22Rv1 (cell line): ENCODE data around the gene FARP1.

Experiments
- ZFX ChIP-seq: fragments of 450-650 bp; IDR thresholded peaks from 2 replicates; pipeline ENCODE4 v1.6.1; 2017; ENCODE audit warnings: antibody characterized with exemption, borderline replicate concordance
- TF ChIP-seq, protein P1 (sequence below): fragments of 450-650 bp; IDR thresholded peaks from 2 replicates; pipeline ENCODE4 v1.5.1; 2017; ENCODE audit warnings: mild to moderate bottlenecking

DNA sequence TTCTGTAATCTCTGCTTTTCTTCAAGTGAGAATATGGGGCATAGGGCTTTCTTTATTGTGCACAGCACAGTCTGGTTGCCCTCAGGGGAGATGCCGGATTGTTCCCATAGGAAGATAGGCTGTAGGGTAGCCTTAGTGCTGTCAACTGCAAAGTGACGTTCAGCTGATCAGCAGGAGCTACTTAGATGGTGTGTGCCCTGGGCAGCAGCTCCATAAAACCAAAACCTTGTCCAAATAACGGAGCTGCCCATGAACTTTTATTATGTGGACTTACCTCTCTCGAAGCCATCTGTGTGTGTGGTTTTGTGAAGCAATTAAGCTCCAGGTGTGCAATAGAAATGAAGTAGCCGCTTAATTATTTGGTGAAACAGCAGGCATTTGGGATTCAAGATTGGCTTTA is 154.2 kb downstream of the FARP1 start:
- TF ChIP-seq, protein P1, sequence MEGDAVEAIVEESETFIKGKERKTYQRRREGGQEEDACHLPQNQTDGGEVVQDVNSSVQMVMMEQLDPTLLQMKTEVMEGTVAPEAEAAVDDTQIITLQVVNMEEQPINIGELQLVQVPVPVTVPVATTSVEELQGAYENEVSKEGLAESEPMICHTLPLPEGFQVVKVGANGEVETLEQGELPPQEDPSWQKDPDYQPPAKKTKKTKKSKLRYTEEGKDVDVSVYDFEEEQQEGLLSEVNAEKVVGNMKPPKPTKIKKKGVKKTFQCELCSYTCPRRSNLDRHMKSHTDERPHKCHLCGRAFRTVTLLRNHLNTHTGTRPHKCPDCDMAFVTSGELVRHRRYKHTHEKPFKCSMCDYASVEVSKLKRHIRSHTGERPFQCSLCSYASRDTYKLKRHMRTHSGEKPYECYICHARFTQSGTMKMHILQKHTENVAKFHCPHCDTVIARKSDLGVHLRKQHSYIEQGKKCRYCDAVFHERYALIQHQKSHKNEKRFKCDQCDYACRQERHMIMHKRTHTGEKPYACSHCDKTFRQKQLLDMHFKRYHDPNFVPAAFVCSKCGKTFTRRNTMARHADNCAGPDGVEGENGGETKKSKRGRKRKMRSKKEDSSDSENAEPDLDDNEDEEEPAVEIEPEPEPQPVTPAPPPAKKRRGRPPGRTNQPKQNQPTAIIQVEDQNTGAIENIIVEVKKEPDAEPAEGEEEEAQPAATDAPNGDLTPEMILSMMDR, result no peak
- TF ChIP-seq ZFX, result no peak
